Left lung (tissue), 10 donors: ENCODE results near the gene PTPN3. TPM values are rescaled to one million over a fixed set of nuclear protein-coding genes. Genes with fewer than 3 reads are reported as not detected.

Experiments used
- ATAC-seq: fragments of 200-7000 bp; cut with Tn5 transposase; one replicate; pipeline ENCODE4 v1.9.1; 2020; ENCODE audit warnings: moderate library complexity
- DNase-seq, 4 donors: peaks; one replicate each; pipeline ENCODE4 v3.0.0-alpha.2; 2013 to 2020
- H3K27ac ChIP-seq, 2 donors: fragments of 200-600 bp; sonication (generic) in 1 of 2; one replicate each; pipeline versions ENCODE4 v1.5.0 to v1.8.0; 2020 to 2021
- H3K27me3 ChIP-seq, 2 donors: fragments of 200-600 bp; sonication (generic) in 1 of 2; one replicate each; pipeline versions ENCODE4 v1.5.0 to v1.8.0; 2020 to 2021
- H3K36me3 ChIP-seq, 2 donors: fragments of 200-600 bp; sonication (generic) in 1 of 2; one replicate each; pipeline versions ENCODE4 v1.5.0 to v1.8.0; 2020 to 2021
- H3K4me1 ChIP-seq, 2 donors: fragments of 200-600 bp; one replicate each; pipeline ENCODE4 v1.8.0; 2021
- H3K4me3 ChIP-seq, 2 donors: fragments of 200-600 bp; sonication (generic) in 1 of 2; one replicate each; pipeline versions ENCODE4 v1.5.0 to v1.8.0; 2020 to 2021; ENCODE audit warnings: mild to moderate bottlenecking in 1 of 2
- H3K9me3 ChIP-seq, 2 donors: fragments of 200-600 bp; sonication (generic) in 1 of 2; one replicate each; pipeline versions ENCODE4 v1.5.0 to v1.8.0; 2020 to 2021
- CTCF ChIP-seq, 2 donors: fragments of 200-600 bp; sonication (generic) in 1 of 2; IDR thresholded peaks; one replicate each; pipeline versions ENCODE4 v1.5.0 to v1.8.0; 2021; ENCODE audit warnings: antibody characterized with exemption in 2 of 2
- intact Hi-C, 2 donors: fragments of 100-400 bp; cut with DNase I; formaldehyde crosslinking; loops; one replicate each; pipeline versions ENCODE4 v1.11.2 to v1.14.2; 2022
- polyA plus RNA-seq, 6 donors: library from polyadenylated mRNA; unstranded; fragments of 120-200 nt; gene quantifications; one replicate each; pipeline ENCODE4 v1.2.1, GENCODE V29; 2013; ENCODE audit not compliant: insufficient read length in 6 of 6
- total RNA-seq, 2 donors: library from RNA; stranded (reverse); fragmentation: NEBNext Ultra II Directional; extraction: Animal tissue kit (Norgen Biotek cat#: 25700); gene quantifications; one replicate each; pipeline ENCODE4 v1.2.1, GENCODE V29; 2021
- donor health status: DM: no; HTN: yes; CAD: no.
- donor health status: DM: no; HTN: no; CAD: no.

PTPN3 gene
- total and polyA plus RNA-seq, 8 donors, result 7.7 to 16.6 (median 15.7) TPM

DNA sequence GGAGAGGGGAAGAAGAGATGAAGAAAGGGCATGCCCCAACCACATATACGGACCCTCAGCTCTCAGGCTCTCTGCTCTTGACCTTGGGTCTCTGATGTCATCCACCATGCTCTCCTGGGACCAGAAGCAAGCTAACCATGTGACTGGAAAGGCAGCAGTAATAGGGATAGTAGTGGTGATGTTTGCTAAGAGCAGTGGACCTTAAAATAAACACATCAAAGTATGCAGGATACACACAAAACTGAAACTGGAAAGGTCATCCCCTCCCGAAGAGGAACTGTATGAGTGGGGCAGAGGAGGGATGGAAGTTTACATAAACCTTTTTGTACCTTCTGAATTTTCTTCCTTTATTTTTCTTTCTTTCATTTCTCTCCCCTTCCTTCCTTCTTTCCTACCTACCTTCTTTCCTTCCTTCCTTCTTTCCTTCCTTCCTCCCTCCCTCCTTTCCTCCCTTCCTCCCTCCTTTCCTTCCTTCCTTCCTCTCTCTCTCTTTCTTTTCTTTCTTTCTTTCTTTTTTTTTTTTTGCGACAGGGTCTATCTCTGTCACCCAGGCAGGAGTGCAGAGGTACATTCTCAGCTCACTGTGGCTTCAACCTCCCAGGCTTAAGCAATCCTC lies 8.1 kb upstream of the PTPN3 start:
- ATAC-seq (no peak), DNase-seq (no peak)
- Histone ChIP-seq H3K4me3 (no peak overlapping the region), H3K27ac (no peak overlapping the region), H3K36me3 (no peaks in the 10 kb centered on the region), H3K4me1 (no peaks in the 10 kb centered on the region), H3K27me3 (peaks cover 0 to 13% of the 10 kb centered on the region in 2 donors), H3K9me3 (no peaks in the 10 kb centered on the region)
- intact Hi-C loops, result no loop called here
- TF ChIP-seq CTCF (IDR thresholded peaks at IDR 0.05), result no peak

DNA sequence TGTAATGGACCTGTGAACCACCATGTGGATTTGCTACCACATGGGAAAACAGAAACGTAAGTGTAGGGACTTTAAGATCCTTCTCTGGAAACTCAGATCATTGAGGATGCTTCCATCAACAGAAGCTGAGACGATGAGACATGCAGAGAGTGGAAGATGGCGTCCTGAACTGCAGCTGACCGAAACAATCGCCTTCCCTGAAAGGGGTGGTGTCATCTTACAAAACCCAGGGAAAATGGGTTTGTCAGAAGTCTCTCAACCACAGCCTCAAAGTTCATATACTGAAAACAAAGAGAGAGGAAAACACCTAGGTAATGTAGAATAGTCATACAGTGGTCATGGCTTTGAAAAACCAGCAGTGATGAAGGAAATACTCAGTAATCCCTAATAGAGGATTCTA lies 6.6 kb upstream of the PTPN3 start:
- no peaks in the 10 kb centered on the region for H3K9me3 ChIP-seq
- H3K4me1 ChIP-seq, result no peaks in the 10 kb centered on the region
- ATAC-seq (no peak), DNase-seq (no peak)
- H3K27ac ChIP-seq, result no peak overlapping the region
- H3K4me3 ChIP-seq, result no peak overlapping the region
- intact Hi-C loops, result no loop called here
- TF ChIP-seq CTCF (IDR thresholded peaks at IDR 0.05), result no peak
- peaks cover 2 to 28% of the 10 kb centered on the region in 2 donors for H3K27me3 ChIP-seq
- no peaks in the 10 kb centered on the region for H3K36me3 ChIP-seq

DNA sequence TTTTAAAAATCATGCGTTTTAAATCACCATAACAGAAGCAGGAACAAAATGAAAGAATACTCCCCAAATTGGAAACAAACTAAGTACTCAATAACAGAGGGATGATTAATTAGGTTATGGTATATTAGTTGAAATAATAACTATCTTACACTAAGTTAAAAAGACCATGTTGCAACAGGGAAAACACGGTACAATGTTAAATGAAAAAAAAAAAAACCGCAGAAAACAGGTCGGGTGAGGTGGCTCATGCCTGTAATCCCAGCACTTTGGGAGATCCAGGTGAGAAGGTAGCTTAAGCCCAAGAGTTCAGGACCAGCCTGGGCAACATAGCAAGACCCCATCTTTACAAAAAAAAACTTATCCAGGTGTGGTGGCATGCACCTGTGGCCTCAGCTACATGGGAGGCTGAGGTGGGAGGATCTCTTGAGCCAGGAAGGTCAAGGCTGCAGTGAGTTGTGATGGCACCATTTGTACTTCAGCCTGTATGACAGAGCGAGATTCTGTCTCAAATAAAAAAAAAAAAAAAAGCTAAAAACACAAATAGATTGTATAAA lies 2.4 kb upstream of the PTPN3 start:
- intact Hi-C loops, result no loop called here
- Histone ChIP-seq H3K4me1 (no peaks in the 10 kb centered on the region), H3K27me3 (peaks cover 16 to 64% of the 10 kb centered on the region in 2 donors), H3K9me3 (no peaks in the 10 kb centered on the region), H3K4me3 (peak overlapping the region in 1 of 2 donors; percentile 32), H3K27ac (no peak overlapping the region), H3K36me3 (no peaks in the 10 kb centered on the region)
- ATAC-seq (no peak), DNase-seq (no peak)
- TF ChIP-seq CTCF (IDR thresholded peaks at IDR 0.05), result no peak

DNA sequence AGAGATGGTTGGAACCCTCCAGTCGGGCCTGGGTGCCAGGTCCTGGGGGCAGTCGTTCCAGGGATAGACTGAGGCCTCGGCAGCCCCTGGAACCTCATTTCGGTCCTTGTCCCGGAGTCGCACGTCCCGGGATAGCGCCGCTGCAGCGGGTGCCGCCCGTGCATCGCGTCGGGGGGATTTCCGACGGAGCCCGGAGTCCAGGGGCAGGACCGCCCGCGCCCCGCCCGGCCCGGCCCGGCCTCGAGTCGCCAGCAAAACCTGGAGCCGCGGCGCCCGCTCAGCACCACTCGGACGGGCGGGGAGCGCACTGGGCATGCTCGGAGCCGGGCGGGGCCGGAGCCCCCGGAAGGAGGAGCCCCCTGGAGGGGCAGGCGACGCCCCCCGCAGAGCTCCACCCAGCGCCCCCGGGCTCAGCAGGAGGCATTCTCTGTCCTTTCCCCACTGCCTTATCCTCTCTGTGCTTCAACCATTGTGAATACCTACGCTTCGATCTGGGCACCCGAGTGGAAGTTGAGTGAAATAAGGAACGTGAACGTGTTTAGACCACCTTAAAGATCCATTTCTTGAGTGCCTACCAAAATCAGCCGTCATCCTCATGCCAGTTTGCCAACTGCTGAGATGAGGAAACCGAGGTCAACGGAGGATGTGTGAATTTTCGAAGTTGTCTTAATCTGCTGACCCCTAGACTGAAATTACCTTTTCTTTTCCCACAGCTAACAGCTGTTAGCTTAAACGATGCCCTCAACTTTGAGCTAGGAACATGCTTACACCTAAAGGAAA lies 1.7 kb upstream of the PTPN3 start:
- no peaks in the 10 kb centered on the region for H3K4me1 ChIP-seq
- peak; percentile 95 for ATAC-seq
- H3K4me3 ChIP-seq, result peak overlapping the region; percentile 32 to 33
- H3K27ac ChIP-seq, result no peak overlapping the region
- no peaks in the 10 kb centered on the region for H3K36me3 ChIP-seq
- DNase-seq, result peak; percentile 28 to 89 (median 59)
- H3K9me3 ChIP-seq, result no peaks in the 10 kb centered on the region
- peaks cover 16 to 70% of the 10 kb centered on the region in 2 donors for H3K27me3 ChIP-seq
- intact Hi-C loops, result no loop called here
- TF ChIP-seq CTCF (IDR thresholded peaks at IDR 0.05), result no peak

DNA sequence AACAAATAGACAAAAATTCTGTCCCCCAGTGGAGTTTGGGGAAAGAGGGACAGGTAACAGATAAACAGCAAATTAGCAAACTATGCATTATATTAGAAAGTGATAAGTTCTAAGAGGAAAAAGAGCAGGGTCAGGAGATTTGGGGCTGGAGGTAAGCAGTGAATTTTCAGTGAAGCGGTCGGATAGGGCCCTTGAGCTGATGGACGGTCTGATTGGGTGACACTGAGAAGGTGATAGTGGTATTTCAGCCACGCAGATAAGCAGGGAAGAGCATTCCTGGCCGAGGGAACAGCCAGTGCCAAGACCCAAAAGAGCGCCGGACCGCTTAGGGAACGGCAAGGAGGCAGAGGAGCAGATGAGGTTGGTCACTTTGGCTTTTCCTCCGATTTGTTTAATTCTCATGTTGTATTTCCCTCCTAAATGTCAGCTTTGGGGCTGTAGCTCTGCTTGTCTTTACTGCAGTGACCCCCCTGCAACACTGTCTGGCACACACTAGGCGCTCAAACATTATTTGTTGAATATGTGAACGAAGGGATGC lies 1.1 kb upstream of the PTPN3 start:
- peaks cover 16 to 77% of the 10 kb centered on the region in 2 donors for H3K27me3 ChIP-seq
- no peak for TF ChIP-seq CTCF (IDR thresholded peaks at IDR 0.05)
- no peaks in the 10 kb centered on the region for H3K36me3 ChIP-seq
- no peak for DNase-seq
- peak; percentile 26 for ATAC-seq
- intact Hi-C loops, result no loop called here
- H3K27ac ChIP-seq, result no peak overlapping the region
- H3K9me3 ChIP-seq, result no peaks in the 10 kb centered on the region
- peak overlapping the region; percentile 32 to 33 for H3K4me3 ChIP-seq
- no peaks in the 10 kb centered on the region for H3K4me1 ChIP-seq
